ENCODE results near the gene PNKD.
"Not testable (repeated sequence)": the region's sequence is repeated elsewhere in the genome, so short reads cannot be mapped to it uniquely, and the experiment has no call there.

PNKD gene

DNA sequence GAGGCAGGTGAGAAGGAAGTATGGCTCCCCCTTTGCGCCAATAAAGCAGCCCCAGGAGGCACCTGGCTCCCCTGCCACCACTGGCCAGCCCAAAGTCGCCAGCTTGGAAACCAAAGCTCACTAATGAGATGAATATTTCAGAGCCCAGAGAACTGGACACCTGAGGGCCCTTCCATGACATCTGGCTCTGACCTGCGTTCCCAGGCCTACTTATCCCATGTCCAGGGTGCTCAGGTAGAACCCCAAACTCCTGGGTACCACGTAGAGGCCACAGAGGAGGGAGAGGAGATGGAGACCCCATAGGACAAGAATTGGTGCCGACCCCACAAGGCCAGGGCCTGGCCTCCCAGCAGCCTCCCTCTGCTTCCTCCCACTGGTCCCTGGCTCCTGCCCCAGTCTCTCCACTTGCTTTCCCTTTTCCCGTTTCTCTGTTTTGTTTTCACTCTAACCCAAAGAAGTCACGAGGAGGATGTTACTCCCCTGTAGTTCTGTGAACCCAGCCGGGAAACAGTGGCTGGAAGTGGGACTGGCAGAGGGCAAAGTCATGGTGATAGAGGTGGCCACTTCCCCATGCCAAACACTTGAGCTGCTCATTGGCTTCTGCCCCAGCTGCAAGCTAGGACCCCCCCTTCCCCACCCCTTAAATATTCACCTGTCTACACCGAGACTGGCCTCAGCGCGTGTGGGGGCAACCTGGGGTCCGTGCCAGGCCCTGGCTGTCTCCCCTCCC, 21.2 kb downstream of the PNKD start:
- DNase-seq (ENCODE audit: low read depth, low spot score) = no peak

DNA sequence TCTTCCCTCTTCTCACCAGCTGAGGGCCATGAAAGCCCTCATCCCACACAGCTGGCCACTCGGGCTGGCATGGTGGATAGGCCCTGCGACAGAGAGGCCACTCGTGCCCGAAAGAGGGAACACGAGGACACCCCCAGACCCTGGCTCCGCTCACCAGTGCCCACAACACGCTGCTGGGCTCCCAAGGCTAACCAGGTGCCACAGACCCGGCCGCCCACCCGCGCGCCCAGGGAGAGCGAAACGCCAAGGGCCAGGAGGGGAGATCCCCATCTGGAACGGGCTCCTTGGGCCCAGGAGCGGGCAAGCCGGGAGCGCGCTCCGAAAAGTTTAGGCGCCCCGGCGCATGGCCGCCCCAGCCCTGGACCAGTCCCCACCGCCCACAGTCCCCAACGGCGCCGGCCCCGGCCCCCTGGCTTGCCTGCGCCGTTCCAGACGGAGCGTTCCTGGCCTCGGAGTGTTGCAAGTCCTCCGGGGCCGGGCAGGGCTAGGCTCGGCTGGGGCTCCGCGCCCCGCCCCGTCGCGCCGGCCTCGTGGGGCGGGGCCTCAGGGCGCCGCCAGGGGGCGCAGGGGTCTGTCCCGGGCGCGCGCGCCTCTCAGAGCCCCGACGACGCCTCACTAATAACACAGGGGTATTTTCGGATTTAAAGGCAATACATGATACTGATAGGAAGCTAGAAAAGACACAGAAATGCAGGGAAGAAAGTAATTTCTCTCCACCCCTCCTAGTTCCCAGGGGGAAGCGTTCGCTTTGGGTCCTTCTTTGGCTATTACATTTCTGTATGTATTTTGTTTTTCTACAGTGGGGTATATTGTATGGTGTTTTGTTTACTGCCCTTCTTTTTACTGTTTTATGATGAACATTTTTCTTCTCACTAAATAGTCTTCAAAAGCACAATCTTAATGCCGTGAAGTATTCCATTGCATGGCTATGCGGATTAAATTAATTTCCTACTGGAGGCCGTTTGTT, 22.0 kb downstream of the PNKD start, which contains the start of gene TMBIM1:
TMBIM1 (minus strand) TSS at position 456 of the 967 bp plus-strand sequence. CDS start 10,362 bp downstream, outside the sequence.
- DNase-seq (ENCODE audit: low read depth, low spot score) = peak; percentile 54

DNA sequence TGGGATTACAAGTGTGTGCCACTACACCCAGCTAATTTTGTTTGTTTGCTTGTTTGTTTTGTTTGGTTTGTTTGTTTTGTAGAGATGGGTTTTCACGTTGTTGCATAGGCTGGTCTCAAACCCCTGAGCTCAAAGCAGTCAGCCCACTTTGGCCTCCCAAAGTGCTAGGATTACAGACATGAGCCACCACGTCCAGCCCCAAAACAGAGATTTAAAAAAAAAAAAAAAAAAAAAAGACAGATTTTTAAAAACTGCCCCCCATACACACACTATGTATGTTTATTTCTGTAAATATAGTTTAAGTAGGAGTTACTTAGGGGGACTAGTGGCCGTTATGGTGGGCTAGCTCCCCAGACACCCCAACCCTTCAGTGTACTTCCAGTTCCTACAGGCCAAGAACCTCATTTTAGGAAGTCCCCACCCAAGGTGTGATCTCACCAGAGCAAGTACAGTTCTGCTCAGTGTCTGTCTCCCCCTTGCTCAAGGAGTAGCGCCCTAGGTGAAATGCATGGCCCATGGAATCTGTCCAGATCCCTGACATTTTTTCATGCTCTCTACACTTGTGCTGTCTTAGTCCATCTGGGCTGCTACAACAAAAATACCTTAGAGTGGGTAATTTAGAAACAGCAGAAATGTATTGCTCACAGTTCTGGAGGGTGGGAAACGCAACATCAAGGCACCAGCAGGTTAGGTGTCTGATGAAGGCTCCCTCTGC, 23.6 kb downstream of the PNKD start:
- DNase-seq (ENCODE audit: low read depth, low spot score) = no peak

DNA sequence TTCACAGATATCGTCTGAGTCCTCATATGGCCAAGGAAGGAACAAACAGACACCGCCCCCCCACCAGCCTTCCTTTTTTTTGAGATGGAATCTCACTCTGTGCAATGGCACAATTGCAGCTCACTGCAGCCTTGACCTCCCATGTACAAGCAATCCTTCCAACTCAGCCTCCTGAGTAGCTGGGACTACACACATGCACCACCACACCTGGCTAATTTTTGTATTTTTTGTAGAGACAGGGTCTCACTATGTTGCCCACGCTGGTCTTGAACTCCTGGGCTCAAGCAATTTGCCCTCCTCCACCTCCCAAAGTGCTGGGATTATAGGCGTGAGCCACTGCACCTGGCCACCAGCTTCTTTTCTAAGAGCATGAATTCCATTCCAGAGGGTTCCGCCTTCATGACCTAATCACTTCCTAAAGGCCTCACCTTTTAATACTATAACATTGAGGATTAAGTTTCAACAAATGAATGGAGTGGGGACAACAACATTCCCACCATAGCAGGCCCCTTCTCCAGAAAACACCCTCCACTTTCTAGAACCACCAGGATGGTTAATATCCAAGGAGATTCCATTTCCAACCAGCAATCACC, 24.2 kb downstream of the PNKD start:
- no peak for DNase-seq (ENCODE audit: low read depth, low spot score)

DNA sequence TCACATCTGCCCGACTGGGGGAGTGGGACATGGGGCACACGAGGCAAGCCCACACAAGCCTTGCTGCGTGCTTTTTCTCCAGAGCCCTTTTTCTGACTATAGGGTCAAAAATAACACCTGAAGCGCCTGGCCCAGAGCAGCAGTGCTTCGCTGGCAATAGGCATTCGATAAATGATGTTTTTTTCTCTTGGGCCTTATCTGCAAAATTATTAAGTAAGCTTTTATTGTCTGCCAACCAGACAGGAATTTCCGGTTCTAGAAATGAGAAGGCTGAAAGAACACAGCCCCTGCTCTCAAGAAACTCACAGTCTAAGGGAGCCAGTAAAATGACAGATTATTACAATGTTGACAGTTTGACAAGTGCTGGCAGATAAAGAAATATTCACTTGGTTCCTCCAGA, 24.7 kb downstream of the PNKD start:
- no peak for DNase-seq (ENCODE audit: low read depth, low spot score)

DNA sequence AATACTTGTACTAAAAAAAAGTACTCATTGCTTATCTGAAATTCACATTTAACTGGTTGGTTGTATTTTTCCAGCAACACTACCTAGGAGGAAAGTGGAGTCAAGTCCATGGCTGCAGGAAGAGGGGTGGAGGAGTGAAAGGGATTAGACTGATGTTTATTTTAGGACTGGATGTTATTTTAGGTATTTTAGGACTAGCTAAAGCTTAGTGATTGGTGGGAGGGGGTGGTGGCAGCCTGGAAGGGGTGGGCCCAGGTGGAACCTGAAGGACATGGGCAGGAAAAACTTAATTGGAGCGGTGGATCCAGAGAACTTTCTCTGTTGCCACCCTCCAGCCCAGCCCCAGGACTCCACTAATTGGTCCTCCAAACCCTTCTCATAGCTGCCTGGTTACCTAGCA, 25.9 kb downstream of the PNKD start:
- DNase-seq (ENCODE audit: low read depth, low spot score) = no peak

DNA sequence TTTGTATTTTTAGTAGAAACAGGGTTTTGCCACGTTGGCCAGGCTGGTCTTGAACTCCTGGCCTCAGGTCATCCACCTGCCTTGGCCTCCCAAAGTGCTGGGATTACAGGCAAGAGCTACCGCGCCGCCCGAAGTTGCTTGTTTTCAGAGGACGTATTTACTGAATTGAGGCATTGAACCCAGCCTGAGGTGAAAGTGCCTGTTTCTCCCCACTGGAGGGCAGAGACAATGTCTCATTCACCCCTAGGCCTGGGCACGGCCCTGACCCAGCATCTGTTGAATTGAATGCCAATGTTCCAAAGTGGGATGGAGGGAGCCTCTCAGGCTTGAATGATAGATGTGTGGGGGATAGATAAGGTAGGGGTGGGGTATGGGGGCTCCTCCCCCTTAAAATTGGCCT, 26.5 kb downstream of the PNKD start:
- DNase-seq (ENCODE audit: low read depth, low spot score) = no peak

DNA sequence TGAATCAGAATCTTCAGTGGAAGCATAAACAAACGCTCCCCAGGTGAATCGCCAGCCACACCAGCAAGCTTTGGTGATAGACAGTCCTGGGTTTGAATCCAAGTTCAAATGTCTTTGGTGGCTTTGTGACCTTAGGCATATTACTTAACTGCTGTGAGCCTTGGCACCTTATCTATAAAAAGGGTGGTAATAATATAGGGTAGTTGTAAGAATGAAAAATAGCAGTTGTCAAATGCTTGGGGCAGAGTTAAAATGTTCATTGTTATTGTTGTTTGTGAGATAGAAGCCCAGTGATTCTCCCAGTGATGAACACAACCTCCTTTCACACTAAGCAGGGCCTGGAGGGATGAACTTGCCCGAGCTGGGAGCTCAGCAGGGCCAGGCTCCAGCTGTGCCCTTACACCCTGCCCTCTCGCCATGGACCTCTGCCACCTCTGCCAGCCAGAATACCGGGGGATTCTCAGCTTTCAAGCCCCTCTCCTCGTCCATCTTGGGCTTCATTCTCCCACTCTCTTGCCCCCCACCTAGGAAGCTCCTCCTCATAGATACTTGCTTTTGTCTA, 28.1 kb downstream of the PNKD start:
- DNase-seq (ENCODE audit: low read depth, low spot score) = no peak

DNA sequence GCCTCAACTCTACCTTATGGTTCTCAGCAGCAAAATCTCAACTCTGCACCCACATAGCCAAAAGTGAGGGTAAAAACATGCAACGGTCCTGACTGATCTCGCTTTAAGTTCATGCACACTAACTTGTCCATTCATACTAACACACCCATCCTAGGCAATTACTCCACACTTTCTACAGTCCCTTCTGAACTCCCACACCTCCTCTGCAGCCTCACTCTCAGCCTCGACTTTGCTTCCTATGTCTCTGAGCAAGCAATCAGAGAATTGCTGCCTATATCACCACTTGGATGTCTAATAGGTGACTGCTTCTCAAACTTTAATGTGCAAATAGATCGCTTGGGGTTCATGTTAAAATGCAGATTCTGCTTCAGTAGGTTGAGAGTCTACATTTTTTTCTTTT, 29.8 kb downstream of the PNKD start:
- DNase-seq (ENCODE audit: low read depth, low spot score) = no peak

DNA sequence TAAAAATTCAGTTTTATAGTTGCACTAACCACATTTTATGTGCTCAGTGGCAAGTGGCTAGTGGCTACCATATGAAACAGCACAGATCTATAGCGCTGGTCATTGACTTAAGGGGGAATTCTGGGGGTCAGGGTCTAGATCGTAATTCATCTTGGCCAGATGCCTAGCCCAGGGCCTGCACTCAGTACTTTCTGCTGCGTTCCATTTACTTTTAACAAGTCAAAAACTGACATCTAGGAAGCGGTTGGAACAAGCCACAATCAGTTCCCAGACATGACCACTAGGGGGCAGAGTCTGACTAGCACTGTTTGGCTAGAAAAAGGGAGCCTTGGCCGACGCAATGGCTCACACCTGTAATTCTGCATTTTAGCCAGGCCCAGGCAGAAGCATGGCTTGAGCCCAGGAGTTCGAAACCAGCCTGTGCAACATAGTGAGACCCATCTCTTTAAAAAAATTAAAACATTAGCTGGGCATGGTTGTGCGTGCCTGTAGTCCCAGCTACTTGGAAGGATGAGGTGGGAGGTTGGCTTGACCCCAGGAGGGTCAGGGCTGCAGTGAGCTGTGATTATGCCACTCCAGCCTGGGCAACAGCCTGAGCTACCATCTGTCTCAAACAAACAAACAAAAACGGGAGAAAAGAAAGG, 31.0 kb downstream of the PNKD start:
- peak; percentile 67 for DNase-seq (ENCODE audit: low read depth, low spot score)

DNA sequence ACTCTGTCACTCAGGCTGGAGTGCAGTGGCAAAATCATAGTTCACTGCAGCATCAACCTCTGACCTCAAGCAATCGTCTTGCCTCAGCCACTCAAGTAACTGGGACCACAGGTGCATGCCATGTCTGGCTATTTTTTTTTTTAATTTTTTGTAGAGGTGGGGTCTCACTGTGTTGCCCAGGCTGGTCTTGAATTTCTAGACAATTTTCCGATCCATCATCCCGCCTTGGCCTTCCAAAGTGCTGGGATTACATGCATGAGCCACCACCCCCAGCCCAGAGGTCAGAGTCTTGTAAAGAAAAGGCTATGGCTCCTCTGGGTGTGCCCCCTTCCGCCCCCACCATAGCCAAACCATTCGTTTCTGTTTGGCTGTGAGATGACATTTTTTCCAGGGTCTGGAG, 35.1 kb downstream of the PNKD start:
- no peak for DNase-seq (ENCODE audit: low read depth, low spot score)

DNA sequence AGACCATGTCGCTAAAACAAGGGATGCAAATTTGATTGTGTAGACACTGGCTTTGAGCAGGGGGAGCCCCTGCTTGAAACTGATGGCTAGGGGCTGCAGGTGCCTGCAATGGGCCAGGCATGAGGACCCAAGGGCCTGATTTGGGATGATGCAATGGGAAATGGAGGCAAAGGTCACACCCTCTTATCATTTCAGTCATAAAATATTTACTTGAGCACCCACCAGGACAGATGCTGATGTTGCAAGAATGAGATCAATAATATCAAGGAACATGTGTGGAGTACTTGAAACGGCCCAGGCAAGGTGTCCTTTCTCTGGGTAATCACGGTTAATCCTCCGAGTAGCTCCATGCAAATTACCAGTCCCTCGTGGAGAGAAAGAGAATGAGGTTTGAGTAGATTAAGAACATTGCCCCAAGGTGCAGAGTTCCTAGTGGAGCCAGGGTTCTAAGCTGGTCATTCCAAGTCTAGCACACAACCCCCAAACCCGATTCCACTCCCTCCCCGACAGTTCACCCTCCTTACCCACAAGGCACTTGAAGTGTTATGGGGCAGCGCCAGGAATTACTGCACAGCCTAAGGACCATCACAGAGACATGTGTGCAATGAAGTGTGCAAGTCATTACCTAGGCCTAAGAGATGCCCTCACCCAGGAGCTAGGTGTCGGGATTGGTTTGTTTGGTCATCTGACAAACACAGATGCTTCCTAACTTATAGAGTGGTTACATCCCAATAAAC, 36.0 kb downstream of the PNKD start:
- no peak for DNase-seq (ENCODE audit: low read depth, low spot score)

DNA sequence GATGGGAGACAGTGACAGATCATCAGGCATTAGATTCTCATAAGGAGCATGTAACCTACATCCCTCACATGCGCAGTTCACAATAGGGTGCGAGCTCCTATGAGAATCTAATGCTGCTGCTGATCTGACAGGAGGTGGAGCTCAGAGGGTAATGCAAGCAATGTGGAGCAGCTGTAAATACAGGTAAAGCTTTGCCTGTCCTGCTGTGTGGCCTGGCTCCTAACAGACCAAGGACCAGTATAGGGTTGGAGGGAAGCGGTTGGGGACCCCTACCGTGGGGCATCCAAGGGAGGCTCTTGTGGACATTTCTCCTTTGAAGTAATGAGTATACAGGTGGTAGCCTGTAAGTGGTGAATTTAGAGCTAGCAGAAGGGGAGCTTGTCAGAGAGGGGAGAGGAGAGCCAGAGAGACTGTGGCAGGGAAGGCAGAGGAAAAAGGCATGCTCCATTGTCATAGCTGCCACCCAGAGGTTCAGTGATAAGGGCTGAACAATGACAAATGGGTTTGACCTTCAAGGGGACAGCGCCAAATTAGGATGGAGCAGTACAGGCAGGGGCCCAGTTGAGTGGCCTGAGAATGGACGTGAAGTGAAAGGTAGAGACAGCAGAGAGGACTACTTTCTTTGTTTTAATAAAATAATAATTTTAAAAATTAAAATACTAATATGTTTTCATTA, 37.2 kb downstream of the PNKD start:
- DNase-seq (ENCODE audit: low read depth, low spot score) = no peak

DNA sequence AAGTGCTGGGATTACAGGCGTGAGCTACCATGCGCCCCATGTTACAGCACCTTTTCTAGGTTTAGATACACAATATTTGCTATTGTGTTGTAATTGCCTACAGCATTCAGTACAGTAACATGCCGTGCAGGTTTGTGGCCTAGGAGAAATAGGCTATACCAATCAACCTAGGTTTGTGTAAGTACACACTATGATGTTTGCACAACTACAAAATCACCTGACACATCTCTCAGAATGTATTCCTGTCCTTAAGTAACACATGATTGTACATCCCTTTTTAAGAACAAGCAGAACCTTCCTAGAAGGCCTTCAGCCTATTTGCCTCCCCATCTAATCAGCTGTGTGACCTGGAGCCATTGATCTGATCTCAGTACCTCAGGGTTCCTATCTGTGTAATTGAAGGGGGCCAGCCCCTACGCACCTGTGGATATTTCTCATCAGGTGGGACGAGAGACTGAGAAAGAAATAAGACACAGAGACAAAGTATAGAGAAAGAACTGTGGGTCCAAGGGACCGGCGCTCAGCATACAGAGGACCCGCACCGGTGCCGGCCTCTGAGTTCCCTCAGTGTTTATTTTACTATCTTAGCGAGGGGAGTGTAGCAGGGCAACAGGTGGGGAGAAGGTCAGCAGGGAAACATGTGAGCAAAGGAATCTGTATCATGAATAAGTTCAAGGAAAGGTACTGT, 40.7 kb downstream of the PNKD start:
- DNase-seq (ENCODE audit: low read depth, low spot score) = no peak

DNA sequence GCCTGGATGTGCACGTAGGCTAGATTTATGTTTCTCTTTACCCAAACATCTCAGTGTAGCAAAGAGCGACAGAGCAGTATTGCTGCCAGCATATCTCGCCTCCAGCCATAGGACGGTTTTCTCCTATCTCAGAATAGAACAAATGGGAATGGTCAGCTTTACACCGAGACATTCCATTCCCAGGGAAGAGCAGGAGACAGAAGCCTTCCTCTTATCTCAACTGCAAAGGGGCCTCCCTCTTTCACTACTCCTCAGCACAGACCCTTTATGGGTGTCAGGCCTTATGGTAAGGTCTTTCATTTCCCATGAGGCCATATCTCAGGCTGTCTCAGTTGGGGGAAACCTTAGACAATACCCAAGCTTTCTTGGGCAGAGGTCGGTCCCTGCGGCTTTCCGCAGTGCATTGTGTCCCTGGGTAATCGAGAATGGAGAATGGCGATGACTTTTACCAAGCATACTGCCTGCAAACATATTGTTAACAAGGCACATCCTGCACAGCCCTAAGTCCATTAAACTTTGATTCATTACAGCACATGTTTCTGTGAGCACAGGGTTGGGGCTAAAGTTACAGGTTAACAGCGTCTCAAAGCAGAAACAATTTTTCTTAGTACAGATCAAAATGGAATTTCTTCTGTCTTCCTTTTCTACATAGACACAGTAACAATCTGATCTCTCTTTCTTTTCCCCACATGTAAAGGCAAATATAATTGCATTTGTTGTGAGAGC, 41.4 kb downstream of the PNKD start:
- not testable (repeated sequence) for DNase-seq (ENCODE audit: low read depth, low spot score)

DNA sequence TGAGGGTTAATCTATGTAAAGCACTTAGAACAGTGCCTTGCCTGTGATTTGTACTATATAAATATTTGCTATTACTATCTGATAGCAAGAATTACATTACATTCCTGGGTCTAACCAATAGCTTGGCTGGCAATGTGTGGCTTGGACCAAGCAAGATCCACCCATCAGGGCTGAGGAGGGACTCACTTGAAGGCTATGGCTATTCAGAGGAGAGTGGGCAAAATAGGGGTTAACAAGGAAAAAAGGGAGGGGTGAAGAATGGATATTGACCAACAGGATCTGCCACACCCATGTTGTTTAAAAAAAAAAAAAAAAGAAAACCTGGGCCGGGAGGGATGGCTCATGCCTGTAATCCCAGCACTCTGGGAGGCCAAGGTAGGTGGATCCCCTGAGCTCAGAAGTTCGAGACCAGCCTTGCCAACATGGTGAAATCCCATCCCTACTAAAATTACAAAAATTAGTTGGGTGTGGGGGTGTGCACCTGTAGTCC, 42.0 kb downstream of the PNKD start:
- no peak for DNase-seq (ENCODE audit: low read depth, low spot score)

DNA sequence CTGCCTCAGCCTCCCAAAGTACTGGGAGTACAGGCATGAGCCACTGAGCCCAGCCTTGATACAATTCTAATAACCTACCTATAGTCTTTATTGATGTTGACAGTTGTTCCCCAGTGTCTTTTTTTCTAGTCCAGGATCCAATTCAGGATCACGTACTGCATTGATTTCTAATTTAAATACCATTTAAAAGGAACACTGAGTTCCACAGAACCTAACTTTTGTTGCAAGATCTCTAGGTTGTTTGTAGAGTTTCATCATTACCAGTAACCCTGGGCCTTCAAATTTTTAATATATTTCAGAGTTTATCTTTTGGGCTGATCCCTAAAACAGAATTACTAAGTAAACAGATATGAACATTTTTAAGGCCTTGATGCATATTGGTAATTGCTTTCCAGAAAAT, 43.0 kb downstream of the PNKD start:
- no peak for DNase-seq (ENCODE audit: low read depth, low spot score)

DNA sequence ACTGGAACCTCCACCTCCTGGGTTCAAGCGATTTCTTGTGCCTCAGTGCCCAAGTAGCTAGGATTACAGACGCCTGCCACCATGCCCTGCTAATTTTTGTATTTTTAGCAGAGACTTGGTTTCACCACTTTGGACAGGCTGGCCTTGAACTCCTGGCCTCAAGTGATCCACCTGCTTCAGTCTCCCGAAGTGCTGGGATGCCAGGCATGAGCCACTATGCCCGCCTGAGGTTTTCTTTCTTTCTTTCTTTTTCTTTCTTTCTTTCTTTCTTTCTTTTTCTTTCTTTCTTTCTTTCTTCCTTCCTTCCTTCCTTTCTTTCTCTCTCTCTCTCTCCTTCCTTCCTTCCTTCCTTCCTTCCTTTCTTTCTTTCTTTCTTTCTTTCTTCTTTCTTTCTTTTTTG, 44.4 kb downstream of the PNKD start:
- DNase-seq (ENCODE audit: low read depth, low spot score) = not testable (repeated sequence)

All from activated naive CD8-positive, alpha-beta T cell treated with anti-CD3 and anti-CD28 coated beads, Interleukin-2, amount 50 U/mL, for 16 hours (primary cell).